ENCODE data around the gene CCDC146.

DNA sequence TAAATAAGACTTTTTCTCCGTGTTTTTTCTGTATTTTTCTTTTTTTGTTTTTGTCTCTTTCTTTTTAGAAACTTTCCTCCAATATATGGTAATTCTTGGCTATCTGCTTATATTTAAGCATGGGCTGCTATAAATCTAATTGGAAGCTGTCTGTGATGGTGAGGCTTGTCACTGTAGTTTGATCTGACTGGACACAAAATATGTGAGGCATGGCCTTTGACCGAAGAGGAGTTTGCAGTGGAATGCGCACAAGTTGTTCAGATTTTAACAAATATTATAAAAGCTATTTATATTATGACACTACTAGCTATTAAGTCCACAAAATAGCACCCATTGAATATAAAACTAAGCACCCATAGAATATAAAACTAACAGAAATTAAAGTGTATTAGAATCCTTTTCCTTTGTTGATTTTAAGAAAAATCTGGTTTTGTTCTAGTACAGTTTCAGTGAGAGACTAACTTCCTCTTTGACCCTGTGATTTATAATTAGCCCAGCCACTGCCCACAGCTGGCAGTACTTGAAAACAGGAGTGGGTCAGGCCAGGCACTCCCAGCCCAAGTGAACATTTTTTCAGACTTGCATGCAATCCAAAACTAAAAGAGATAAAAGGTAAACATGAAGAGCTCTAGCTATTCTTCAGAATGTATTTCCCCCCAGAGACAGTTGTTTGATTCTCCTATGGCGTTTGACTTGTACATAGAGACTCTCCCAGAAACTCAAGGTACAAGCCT is 147.1 kb downstream of the CCDC146 start:
- TF ChIP-seq CTCF (IDR thresholded peaks at IDR 0.05; ENCODE audit: low read depth, low read length) (no peak), EZH2phosphoT487 (IDR thresholded peaks at IDR 0.05; ENCODE audit: low read depth) (no peak)

Data from OCI-LY3 (cell line).